ENCODE results near the gene LAMA4.

DNA sequence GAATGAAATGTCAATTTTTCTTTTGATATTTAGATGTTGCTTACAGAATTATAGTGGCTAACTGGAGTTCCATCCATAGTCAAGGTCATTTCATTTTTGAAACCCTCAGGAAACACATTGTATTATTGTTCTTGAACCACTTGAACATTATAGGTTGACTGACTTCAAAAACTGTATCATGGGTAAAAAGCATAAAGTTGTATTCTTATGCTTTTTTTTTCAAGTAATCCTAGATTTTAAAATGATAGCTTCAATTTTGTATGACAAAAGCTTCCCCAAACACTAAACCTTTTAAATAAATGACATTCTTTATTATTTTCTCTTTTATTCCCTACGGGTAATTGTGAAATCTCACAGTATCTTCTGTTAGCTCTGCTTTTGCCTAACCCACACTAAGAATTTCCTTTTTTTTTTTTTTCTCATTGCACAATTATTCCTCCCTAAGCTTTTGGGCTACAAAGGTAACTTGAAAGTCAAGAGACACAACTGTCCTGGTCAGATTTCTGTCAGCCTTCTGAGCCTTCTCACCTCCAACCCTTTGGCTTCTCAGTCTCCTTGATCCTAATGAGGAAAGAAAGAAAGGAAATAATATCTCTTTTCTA lies 36.9 kb upstream of the LAMA4 start:
- TF ChIP-seq CTCF (conservative IDR thresholded peaks at IDR 0.05; ENCODE audit: low read depth, low read length), result no peak
- no peak for TF ChIP-seq EZH2 (IDR thresholded peaks at IDR 0.05; ENCODE audit: low read length, unreplicated experiment)
- no peak for TF ChIP-seq EZH2phosphoT487 (IDR thresholded peaks at IDR 0.05; ENCODE audit: borderline replicate concordance, low read length)
